ENCODE results near the gene SDC3. TPM values are rescaled to one million over a fixed set of nuclear protein-coding genes. Genes with fewer than 3 reads are reported as not detected.

SDC3 gene
- total and polyA plus RNA-seq, 10 of the 15 experiments (the other 5 are each of a cell fraction or from before 2014, with no cell fraction given) = under 0.01 to 0.46 (median 0.07) TPM; not detected in 2

DNA sequence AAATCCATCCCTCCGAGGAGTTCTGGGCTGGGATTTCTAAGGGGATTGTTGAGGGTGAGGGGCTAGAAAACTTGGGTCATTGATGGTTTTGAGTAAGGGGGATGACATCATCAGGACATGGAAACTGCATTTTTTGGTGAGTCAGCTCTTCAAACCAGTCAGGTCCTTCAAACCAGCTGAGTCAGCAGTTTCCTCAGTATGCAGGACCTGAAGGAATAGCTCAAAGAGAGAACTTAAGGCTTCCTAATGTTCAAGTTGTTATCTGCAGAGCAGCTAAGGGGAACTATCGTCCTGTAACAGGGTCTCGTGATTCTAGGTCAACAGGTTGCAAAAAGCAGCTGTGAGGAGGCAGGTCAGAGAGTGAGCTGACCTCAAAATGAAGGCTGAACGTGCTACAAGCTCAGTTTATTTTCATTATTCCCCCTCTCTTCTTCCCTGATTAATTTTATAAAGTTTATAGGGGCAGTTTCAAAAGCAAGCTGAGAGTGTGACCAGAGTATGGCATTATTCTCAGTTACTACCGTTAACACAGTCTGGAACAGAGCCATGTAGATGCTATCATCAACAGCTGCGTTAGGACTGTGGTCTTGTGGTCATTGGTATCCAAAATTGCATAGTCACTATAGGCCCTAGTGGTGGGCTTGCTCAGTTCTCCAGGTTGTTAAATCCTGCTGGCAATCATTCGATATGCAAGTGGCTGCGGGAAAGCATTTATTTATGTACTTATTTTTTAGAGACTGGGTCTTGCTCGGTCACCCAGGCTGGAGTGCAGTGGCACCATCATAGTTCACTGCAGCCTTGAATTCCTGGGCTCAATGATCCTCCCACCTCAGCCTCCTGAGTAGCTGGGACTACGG lies 10.7 kb upstream of the SDC3 start:
- Histone ChIP-seq H3K9ac (ENCODE audit: control insufficient read depth, insufficient read depth, low read length) (no peak overlapping the region), H4K20me1 (ENCODE audit: control insufficient read depth, insufficient read depth) (no peaks in the 10 kb centered on the region), H3K27me3 (replicated peaks in 1 of 2; ENCODE audit: control insufficient read depth in 2 of 2, insufficient read depth in 2 of 2, low read length in 1 of 2) (no peaks in the 10 kb centered on the region), H3K4me1 (ENCODE audit: control insufficient read depth, insufficient read depth, low read length) (no peaks in the 10 kb centered on the region), H3K79me2 (ENCODE audit: control insufficient read depth, insufficient read depth, low read length) (no peaks in the 10 kb centered on the region), H3K4me3 (no peak overlapping the region), H3K36me3 (ENCODE audit: control insufficient read depth in 2 of 2, insufficient read depth in 2 of 2, low read length in 1 of 2) (no peaks in the 10 kb centered on the region), H2AFZ (ENCODE audit: control insufficient read depth, low read depth, low read length) (no peak overlapping the region), H3K4me2 (ENCODE audit: control insufficient read depth, insufficient read depth) (no peak overlapping the region), H3K27ac (ENCODE audit: control insufficient read depth, insufficient read depth) (no peak overlapping the region), H3K9me3 (replicated peaks; ENCODE audit: control insufficient read depth, insufficient read depth, low read length) (no peaks in the 10 kb centered on the region)
- FAIRE-seq (no peak), DNase-seq (ENCODE audit: low read depth, low spot score) (no peak), ATAC-seq (peak; percentile 36; the same call in 1 of the 3 replicates)
- in situ Hi-C loops (cut with MboI) (loop anchor here (10.0 kb wide), 1 partner anchor 1684 kb away; the partner anchor contains the start of genes MECR and PTPRU), intact Hi-C loops (cut with micrococcal nuclease; ENCODE audit: unreplicated experiment) (no loop called here)
- TF ChIP-seq BACH1 (IDR thresholded peaks at IDR 0.05; ENCODE audit: borderline replicate concordance) (no peak), TCF7 (IDR thresholded peaks at IDR 0.05; ENCODE audit: borderline replicate concordance) (no peak), ATF7 (IDR thresholded peaks at IDR 0.05; ENCODE audit: low read depth) (peak; percentile 30; the same call in 1 of the 2 replicates), ETV6 (conservative IDR thresholded peaks at IDR 0.05 in 1 of 2, IDR thresholded peaks at IDR 0.05 in 1 of 2; ENCODE audit: borderline replicate concordance in 1 of 2, low read depth in 1 of 2) (no peak), POLR2AphosphoS5 (IDR thresholded peaks at IDR 0.05; ENCODE audit: low read length) (no peak), NR2C2 (IDR thresholded peaks at IDR 0.05; ENCODE audit: borderline replicate concordance, control insufficient read depth, insufficient read length, low read depth) (no peak)
- ChIA-PET CTCF (interaction anchor here (1.0 to 3.0 kb wide), 8 partner anchors 8 to 199 kb away, joined by 3 to 27 read pairs (median 9); no protein-coding TSS in a partner anchor), POLR2A (no interaction called here), RAD21 (ENCODE audit: unreplicated experiment) (interaction anchor here (1.0 to 2.8 kb wide), 2 partner anchors 9 to 137 kb away, joined by 3 to 12 read pairs; no protein-coding TSS in a partner anchor), SMC1A (ENCODE audit: uncharacterized antibody, unreplicated experiment) (interaction anchor here (0.7 to 3.3 kb wide), 5 partner anchors 9 to 195 kb away, joined by 3 to 18 read pairs (median 6); no protein-coding TSS in a partner anchor)
- BruUV-seq (replicated peaks) = no TSS peak
- 25% methylated on average over 10 of the region's 10 CpGs for WGBS (ENCODE audit: insufficient coverage, insufficient replicate concordance, low lambda C conversion rate, missing lambda C conversion rate)
